Occipital lobe (tissue), 2 donors: ENCODE results near the gene HOXA4. TPM values are rescaled to one million over a fixed set of nuclear protein-coding genes. Genes with fewer than 3 reads are reported as not detected.

ENCODE experiments used
- DNase-seq: peaks from one replicate; lab custom pipeline; 2025; lab: John Stamatoyannopoulos, UW
- total RNA-seq: library from RNA; depleted of rRNA; stranded (reverse); fragments of >200 nt; gene quantifications from one replicate; pipeline ENCODE4 v1.2.3, GENCODE V29; 2014

The HOXA4 gene
- total RNA-seq, 1 donor from 2014 or later, result not detected

DNA sequence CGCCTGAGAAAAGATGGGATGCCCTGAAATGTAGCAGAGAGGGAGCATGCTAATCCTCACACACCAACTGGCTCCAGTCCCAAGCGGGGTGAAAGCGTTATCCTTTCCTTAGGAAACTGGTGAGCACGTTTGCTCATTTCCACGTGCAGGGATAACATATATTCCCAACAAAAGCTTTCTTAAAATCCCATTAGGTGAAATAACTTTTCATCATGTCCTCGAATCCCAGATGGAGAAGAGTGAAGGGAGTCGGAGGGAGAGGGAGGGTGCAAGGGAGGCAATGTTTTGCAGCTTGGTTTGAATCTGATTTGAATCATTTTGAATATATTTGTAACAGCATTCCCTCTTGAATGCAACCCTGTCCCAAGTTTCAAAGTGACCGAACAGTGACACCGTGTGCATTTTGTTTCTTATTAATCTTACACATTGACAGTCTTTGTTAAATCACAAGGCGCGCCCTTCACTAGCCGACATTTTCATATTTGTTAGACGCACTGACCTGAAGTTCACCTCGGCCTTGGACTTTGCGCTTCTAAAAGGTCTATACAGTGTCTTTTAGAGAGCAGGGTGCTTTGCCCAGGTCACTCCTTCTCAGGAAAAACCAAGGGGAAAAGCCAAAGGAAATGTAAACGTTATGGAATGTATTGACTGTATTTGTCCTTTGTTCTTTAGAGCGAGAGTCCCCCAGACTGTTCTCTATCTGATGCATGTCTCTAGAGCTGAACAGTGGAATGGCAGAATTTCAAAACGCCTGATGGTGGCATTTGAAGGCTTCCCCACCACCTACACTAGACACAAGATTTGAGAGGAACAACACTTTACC lies 3.1 kb upstream of the HOXA4 start:
- no peak for DNase-seq

DNA sequence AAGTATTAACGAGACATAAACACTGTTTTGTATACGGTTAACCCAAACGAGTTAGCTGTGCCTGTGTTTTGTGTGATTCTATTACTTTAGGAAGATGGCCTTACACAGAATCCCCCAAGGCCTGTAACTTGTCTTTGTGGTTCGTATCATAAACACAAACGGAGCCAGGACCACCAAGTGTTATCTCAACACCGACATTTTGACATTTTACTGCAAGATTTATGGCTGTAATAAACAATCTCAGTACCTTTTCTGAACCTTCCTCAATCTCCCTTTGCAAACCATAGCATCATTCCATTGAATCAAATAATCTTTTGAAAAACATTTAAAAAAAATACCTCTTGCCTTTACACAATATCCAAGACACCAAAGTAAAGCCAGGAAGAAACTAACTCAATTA lies 2.4 kb upstream of the HOXA4 start:
- no peak for DNase-seq

DNA sequence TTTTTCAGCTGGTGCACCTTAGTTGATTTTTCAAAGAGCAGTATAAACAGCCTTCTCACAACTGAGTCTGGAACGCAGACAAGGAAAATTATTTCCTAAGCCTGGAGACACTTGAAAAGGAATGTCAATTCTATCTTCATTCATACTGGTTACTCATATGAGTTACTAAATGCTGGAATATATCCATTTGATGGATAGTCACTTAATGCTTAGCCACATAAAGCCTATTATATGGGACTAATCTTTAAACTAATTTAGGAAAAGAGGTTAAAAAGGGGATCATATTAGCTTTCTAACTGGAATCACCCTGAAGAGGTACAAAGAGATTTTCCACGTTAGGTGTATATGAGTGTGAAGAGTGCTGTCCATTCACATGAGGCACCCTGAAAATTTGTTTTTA lies 1.7 kb upstream of the HOXA4 start:
- no peak for DNase-seq

DNA sequence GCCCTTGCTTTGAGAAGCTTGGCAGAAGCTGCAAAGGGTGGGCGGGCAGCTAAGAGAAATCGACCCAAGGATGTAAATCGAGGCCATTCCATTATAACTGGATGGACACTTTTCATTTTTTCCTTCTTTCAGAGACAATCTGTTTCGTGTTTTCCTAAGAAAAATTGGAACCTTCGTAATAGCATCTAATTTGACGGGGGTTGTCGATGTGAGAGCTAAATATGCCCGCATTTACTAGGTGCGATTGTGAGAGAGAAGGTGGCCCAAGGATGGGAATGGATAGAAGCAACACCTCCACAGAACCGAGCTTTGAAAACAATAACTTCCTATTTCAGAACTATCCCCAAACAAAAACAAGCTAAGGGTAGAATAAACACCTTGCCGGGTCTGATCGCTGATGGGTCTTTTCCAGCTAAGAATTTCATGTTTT lies 848 bp upstream of the HOXA4 start:
- DNase-seq, result no peak

DNA sequence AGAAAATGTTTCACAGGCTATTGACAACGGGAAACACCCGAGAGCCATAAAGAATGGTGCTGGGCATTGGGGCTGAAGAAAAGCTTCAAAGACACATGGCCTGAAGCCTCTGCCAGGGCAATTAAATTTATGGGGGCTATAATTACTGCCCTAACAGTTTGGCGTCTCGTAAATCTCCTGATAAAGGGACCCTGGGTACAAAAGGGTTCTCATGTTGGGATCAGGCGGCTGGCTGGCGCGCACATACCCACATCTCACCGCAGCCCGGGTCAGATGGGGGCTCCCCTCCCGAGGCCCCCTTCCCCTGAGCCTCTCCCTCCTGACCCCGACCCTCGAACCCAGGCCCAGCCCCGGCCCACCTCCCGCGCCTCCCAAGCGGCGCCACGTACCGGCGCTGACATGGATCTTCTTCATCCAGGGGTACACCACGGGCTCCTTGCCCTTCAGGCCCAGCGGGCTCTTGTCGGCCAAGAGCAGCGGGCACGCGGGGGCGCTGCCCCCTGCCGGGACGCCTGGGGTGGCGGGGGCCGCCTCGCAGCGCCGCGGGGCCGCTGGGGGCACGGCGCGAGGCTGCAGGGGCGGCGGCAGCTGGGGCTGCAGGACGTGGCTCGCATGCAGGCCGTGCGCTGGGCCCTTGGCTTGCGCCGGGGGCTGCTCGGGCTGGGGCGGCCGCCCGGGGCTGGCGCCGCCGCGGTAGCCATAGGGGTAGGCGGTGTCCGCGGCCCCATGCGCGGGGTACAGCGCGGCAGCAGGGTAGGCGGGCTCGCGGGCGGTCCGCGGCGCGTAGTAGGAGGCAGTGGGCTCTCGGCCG lies 623 bp downstream of the HOXA4 start:
- DNase-seq, result no peak

DNA sequence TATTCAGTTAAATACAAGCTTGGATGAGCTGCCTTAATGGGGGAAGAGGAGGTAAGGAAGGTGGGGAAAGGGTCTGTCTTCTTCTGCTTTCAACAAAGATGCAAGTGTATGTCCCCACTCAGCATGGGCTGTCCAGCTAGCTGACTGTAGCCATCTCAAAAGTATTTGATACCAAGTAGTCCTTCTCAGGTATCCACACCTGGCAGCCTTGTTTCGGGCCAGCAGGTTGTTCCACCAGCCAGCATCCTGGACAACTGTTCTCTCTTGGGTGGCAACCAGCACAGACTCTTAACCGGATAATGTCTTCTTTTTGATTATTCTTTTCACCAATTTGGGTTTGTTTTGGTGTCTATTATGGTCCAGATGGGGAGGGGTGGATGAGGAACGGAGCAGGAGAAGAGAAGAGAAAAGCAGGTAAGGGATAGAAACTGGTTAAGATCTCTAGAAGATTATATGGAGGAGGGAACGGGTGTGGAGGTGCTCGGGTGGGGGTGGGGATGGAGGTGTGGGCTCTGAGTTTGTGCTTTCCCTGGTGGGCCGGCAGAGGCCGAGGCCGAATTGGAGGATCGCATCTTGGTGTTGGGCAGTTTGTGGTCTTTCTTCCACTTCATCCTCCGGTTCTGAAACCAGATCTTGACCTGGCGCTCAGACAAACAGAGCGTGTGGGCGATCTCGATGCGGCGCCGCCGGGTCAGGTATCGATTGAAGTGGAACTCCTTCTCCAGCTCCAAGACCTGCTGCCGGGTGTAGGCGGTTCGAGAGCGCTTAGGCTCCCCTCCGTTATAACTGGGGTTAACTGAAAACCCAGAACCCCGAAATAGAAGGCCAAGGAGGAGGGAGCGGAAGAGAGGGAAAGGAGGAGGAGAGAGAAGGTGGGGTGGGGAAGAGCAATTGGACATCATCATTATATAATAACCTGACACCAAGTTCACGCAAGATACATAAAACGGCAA lies 1.5 kb downstream of the HOXA4 start:
- DNase-seq, result no peak

DNA sequence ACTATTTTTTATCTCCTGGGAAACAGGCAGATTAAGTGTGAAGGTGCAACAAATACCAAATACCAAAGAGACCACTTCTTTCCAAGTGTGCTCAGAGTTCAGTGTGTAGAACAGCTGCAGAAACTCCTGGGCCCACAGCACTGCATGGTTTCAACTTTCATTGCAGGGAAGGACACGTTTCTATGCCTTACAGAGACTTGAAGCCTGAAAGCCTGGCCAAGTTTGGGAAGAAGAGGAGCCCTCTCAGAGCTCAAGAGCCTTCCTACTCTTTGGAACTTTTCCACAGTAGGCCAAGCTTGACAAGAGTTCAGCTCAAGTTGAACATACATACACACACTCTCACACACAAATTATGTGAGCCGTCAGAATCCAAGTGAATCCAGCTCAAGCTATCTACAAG lies 2.5 kb downstream of the HOXA4 start:
- no peak for DNase-seq

DNA sequence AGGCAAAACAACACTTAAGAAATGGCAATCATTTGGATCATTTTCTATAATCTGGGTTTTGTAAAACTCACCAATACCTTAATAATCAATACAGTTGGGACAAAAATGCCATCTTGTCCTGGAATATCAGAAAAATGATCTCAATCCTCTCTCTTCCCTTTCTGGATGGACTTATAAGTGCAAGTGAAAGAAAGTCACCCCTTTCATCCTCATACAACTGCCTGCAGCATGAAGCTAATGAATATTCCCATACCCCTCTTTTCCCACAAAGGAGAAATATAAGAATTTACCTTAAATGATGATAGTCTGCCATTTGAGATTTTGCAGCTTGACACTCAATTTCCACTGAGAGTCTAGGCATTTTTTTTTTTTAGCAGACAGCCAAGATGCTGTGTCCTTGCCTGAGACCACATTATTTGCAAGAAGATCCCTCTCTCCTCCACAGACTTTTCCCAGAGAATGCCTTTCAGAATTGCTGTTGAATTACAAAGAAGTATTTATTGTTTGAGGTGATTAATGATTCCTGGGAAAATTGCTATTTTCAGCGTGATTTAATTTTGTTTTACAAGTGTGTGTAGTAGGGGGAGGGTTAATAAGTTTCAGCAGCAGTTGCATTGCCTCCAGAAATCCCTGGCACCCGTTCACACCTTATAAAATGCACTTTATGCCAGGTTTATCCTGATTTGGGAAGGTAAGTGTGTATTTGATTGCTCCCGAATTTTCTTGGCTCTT lies 3.8 kb downstream of the HOXA4 start:
- DNase-seq, result no peak

DNA sequence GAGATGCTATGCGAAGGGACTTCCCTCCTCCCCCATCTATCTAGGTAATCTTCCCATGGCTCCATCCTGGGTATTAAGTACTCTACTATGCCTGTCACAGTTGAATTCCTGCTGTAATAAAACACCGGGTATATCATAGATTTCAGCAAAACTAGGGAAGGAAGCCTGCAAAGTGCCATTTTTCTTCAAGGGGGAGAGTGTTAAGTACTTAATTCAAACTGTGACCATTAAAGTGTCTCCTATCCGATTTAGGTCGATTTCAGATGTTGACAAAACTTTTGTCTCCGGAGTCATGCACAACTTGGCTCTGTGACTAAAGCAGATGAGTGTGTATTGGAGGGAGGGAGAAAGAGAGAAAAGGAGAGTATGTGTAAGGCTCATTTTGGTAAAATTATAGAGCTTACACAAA lies 4.6 kb downstream of the HOXA4 start:
- no peak for DNase-seq

DNA sequence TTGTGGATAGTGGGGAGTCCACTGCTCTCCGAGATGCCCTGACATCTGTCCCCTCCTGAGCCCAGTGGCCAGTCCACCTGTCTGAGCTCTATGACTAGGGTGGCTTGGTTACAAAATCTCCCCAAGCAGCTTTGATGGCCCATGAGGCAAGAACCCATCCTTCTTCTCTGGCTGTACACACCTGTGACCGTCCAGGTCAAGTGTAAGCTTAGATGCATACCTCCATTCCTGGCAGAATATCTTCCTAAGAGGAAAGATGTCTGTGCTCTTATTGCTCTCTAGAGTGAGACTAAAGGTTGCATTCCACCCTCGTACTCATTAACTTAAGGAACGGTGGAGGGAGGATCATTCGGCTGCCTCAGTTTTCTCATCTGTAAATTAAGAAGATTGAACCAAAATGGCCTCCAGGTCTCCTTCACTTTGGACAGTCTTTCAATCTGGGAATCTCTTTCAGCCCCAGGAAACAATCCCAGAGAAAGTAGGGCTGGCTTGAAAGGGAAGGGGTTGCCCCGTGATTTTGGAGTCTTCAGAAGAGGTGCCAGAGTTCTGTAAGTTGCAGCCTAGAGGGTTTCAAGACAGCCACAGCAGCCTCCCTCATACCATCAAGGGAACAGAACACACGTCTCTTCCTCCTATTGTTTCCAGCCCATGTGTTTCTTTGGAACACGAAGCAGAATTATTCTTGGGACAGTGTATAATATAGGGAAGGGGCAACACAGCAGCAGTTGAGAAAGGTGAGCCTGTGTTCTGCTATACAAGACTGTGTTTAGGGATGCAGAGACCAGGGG lies 5.5 kb downstream of the HOXA4 start:
- no peak for DNase-seq

DNA sequence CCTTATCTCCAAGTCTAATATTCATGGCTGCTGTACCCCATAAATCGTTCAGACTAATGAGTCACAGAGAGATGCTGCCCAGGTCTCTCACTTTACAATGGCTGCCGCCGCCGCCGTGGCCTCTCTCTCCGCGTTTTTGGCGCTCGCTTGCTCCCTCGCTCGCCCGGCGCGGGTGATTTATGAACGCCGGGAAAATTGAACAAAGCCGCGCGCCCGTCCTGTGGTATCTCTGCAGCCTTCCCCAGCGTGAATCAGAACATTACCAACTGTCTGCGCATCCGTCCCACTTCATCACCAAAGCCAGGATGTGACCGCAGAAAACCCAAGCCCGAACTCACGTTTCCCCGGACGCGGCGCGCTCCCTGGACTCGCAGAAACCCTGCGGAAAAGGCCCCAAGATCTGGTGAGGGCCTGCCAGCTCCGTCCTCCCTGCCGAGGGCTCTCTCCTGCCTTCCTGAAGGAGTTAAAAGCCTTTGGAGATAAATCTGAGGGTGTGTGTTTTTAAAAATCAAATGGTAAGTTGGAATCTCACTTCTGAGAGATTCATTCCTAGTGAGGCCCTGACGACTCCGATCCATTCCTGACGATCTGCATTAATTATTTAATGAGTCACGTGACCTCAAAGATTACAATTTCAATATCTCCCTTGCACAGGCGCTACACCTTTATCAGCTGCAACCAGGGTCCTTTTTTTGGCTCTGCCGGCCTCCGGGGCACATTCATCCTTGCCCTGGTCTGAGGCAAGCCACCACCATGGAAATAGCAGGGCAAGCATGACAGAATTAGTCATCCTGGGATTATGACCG lies 6.3 kb downstream of the HOXA4 start:
- no peak for DNase-seq

DNA sequence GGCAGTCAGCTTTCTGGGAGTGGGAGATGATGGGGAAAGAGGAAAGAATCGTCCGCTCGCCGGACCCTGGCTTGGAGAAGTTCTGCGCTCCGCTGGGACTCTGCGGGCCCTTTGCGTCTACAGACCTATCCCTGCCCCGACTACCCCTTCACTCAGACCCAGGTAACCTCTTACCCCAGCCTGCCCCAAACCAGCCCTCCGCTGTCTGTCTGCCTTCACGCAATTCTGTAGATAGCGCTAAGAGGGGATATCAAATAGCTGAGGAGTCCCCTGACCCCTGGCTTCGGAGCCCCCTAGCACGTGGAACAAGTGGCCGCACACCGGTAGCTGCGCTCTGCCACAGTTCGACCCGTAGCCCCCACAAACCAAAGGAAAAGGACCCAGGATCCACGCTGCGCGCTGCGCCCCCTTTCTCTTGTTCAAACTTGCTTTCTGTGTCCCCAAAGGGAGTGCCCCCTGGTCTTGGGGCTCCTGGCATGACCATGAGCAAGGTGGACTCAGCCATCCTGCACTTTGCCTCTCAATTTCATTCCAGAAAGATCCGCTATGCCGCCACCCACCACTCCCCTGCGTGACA lies 7.0 kb downstream of the HOXA4 start:
- DNase-seq, result no peak

DNA sequence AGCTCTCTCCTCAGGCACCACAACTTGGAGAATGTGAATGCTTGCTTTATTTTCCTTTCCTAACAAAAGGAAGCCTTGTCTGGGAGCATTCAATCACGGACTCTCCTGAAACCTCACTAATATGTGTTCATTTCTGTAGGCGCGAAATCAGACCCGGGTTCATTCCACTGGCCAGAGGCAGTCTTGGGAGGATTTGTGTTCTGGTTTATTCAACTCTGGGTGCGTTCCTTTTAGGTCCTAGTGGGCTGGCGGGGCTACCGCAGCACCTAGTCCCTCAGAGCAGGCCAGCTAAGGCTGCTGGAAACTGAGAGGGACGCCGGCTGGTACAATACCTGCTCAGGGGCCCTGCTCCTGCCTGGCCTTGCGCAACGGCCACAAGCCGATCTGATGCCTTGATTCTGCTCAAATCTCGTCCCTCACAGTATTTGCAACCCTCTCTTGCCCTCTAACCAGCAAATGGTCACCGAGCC lies 7.5 kb downstream of the HOXA4 start:
- DNase-seq, result no peak

DNA sequence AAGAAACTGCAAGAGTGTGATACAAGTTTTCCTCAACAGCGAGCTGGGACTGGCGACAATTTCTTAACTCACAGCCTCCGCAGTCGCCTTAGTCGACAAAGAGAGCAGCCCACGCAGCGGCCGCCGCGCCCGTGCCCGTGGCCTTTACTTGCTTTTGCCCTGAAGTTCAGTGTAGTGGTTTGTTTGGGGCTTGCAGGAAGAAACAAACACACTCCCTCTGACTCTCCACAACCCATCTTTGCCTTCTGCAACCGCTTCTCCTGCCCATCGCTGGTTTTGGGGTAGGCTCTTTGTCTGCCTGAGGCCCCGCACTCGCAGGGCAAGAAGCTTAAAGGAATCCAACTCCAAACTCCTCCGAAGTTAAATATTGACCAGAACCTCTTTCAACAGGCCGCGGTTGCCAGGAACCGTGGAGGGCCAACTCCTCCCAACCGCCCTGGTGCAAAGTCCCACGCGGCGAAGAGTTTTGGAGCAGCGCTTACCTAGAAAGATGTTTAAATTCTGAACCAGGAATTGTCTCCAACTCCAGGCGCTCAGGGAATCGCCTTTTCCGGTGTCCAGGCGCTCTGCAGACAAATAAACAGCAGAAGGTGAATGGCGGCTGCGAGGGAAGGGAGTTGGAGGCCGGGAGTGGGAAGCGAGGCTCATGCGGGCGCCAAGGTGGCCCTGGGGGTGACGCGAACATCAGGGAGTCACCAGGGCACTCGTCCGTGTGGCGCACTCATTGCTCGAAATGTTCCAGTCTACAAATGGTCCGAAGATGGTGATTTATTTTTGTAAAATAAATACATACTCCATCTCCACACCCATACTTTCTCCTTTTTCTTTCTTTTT lies 8.3 kb downstream of the HOXA4 start:
- DNase-seq, result no peak

DNA sequence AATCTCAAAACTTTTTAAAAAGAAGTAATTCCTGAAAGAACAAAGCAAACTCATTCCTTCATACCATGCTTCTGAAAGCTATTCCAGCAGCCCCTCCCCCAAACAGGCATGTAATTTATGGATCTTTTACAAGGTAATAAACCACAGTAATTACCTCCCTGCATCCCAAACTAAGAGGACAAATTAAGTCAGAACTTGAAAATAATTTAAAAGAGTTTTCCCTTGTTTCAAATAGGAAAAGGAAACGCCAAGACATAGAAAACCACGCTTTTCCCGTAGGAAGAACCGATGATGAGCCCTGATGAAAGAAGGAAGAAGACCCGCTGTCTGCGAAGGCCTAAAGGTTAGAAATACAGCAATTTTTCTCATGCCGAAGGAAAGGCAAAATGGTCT lies 8.9 kb downstream of the HOXA4 start:
- no peak for DNase-seq

DNA sequence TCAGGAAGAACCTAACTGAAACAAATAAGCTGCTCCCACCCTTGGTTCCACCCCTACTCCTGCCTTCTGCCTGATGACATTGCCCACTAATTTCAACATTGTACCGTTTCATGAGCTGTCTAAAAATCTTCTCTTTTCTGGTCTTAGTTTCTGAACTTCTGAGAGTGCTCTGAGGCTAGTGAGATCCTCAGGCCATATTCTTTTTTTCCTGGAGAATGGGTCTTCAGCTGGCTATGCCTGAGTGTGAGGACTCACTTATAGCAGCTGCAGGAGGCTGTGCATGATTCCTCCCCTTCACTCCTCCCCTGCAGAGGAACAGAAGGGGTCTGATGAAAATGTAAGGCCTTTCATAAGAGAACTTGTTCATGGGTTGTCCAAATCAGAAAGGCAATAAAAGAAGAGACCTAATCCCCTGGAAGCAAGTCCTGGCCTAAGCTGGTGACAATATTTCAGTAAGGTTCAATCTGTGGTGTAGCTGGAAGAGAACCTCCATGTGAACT lies 11.1 kb downstream of the HOXA4 start:
- no peak for DNase-seq

DNA sequence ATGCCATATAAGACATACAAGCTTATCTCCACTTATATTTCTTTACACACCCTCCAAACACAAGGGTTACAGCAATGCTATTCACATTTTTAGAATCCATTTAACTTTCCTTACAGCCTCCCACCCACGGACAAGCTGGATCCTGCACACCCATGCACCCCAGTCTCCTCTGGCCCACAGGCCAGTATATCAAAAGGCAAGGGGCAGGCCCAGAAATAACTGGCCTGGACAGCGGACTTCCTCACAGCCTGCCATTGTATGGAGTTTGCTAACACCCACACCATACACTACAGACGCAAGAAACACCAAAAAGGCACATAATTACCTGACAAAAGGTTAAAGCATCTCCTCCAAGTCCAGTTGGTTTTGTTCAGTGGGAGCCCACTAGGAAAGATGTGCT lies 12.0 kb downstream of the HOXA4 start:
- no peak for DNase-seq
